SK-N-SH (cell line): ENCODE measurements around the gene PPCS. TPM values are rescaled to one million over a fixed set of nuclear protein-coding genes. Genes with fewer than 3 reads are reported as not detected.
A peak's percentile ranks its signal among the peaks of the same experiment; 100 is the strongest.

Source experiments
- ELF1 ChIP-seq: IDR thresholded peaks from 2 replicates; pipeline ENCODE4 v1.4.0; 2012
- EP300 ChIP-seq, 2 experiments: IDR thresholded peaks; 2 replicates each; pipeline versions ENCODE4 v1.4.0 to v1.6.1; 2012; ENCODE audit warnings: borderline replicate concordance in 1 of 2, low read depth in 1 of 2, low read length in 1 of 2
- FOSL2 ChIP-seq: IDR thresholded peaks from 2 replicates; pipeline ENCODE4 v1.4.0; 2012; ENCODE audit warnings: low read depth, mild to moderate bottlenecking, moderate library complexity, borderline replicate concordance
- FOXJ3 ChIP-seq: sonication (generic); formaldehyde crosslinking; IDR thresholded peaks from 2 replicates; pipeline ENCODE4 v1.5.1; 2020; ENCODE audit warnings: mild to moderate bottlenecking, missing genetic modification reagents
- FOXM1 ChIP-seq: IDR thresholded peaks from 2 replicates; pipeline ENCODE4 v1.4.0; 2012; ENCODE audit warnings: low read depth, mild to moderate bottlenecking
- GABPA ChIP-seq: IDR thresholded peaks from 2 replicates; pipeline ENCODE4 v1.4.0; 2012; ENCODE audit warnings: low read depth, mild to moderate bottlenecking
- GATA2 ChIP-seq: sonication (generic); formaldehyde crosslinking; IDR thresholded peaks from 2 replicates; pipeline ENCODE4 v1.5.0; 2020; ENCODE audit warnings: mild to moderate bottlenecking, missing genetic modification reagents
- IRF3 ChIP-seq: fragments of 150-350 bp; IDR thresholded peaks from 2 replicates; pipeline ENCODE4 v1.6.1; 2016; ENCODE audit warnings: mild to moderate bottlenecking, low read depth, low read length
- JUND ChIP-seq: IDR thresholded peaks from 2 replicates; pipeline ENCODE4 v1.4.0; 2012
- MAX ChIP-seq: IDR thresholded peaks from 2 replicates; pipeline ENCODE4 v1.4.0; 2012; ENCODE audit warnings: low read depth
- MEF2A ChIP-seq: IDR thresholded peaks from 2 replicates; pipeline ENCODE4 v1.4.0; 2012; ENCODE audit warnings: low read depth, borderline replicate concordance
- MXI1 ChIP-seq: IDR thresholded peaks from 2 replicates; pipeline ENCODE4 v1.6.1; 2012; ENCODE audit warnings: mild to moderate bottlenecking, low read depth, low read length, improper control_type of control experiment
- NFIC ChIP-seq: IDR thresholded peaks from 2 replicates; pipeline ENCODE4 v1.4.0; 2012; ENCODE audit warnings: borderline replicate concordance
- POLR2AphosphoS5 ChIP-seq: IDR thresholded peaks from 2 replicates; pipeline ENCODE4 v1.6.1; 2012; ENCODE audit warnings: low read depth, low read length
- RCOR1 ChIP-seq: fragments of 150-350 bp; IDR thresholded peaks from 2 replicates; pipeline ENCODE4 v1.6.1; 2017; ENCODE audit warnings: antibody characterized with exemption, low read length
- REST ChIP-seq: IDR thresholded peaks from 2 replicates; pipeline ENCODE4 v1.6.1; 2012; ENCODE audit warnings: mild to moderate bottlenecking, low read depth, low read length, moderate library complexity
- SIN3A ChIP-seq: IDR thresholded peaks from 2 replicates; pipeline ENCODE4 v1.6.1; 2012; ENCODE audit warnings: low read depth, mild to moderate bottlenecking, low read length, moderate library complexity, borderline replicate concordance
- SMC3 ChIP-seq: IDR thresholded peaks from 2 replicates; pipeline ENCODE4 v1.6.1; 2012; ENCODE audit warnings: low read depth, low read length, improper control_type of control experiment
- TAF1 ChIP-seq: IDR thresholded peaks from 2 replicates; pipeline ENCODE4 v1.6.1; 2012; ENCODE audit warnings: low read depth, mild to moderate bottlenecking, low read length, moderate library complexity, borderline replicate concordance
- TEAD4 ChIP-seq: IDR thresholded peaks from 2 replicates; pipeline ENCODE4 v1.4.0; 2012; ENCODE audit warnings: mild to moderate bottlenecking, borderline replicate concordance; ENCODE audit not compliant: insufficient read depth
- USF1 ChIP-seq: IDR thresholded peaks from 2 replicates; pipeline ENCODE4 v1.4.0; 2012; ENCODE audit warnings: low read depth, borderline replicate concordance
- YY1 ChIP-seq: IDR thresholded peaks from 2 replicates; pipeline ENCODE4 v1.4.0; 2012; ENCODE audit warnings: low read depth, mild to moderate bottlenecking
- ZBTB33 ChIP-seq: IDR thresholded peaks from 2 replicates; pipeline ENCODE4 v1.4.0; 2012; ENCODE audit warnings: low read depth, borderline replicate concordance
- polyA plus RNA-seq, 3 experiments: library from polyadenylated mRNA; depleted of rRNA; stranded (reverse); fragments of >200 nt; gene quantifications; 2 replicates each; pipeline ENCODE4 v1.2.3, GENCODE V29; 2012

Gene PPCS
- polyA plus RNA-seq, 1 of the 3 experiments (the other 2 are of a cell fraction) = 40.0 TPM

GRCh38 chr1:42462828-42463763 lies 6.8 kb downstream of the PPCS start, which contains the start of gene CCDC30 (continued):
- TF ChIP-seq REST (no peak), POLR2AphosphoS5 (peak; percentile 41; the same call in 1 of the 2 replicates), ELF1 (peak; percentile 21; the same call in 1 of the 2 replicates), TAF1 (0 out of 2 replicates have a peak, but pooled peaks have one; percentile 36), FOXJ3 (CRISPR knock-in tag) (no peak; the same call in 1 of the 2 replicates), GABPA (peak; percentile 54), GATA2 (CRISPR knock-in tag) (no peak), FOSL2 (no peak), MAX (no peak; the same call in 1 of the 2 replicates), MEF2A (no peak), SMC3 (no peak), EP300 (IDR thresholded peaks at IDR 0.05; ENCODE audit: borderline replicate concordance in 1 of 2, low read depth in 1 of 2, low read length in 1 of 2) (peak in 1 of 2 experiments; percentile 15; a peak in 1 of 4 replicates), FOXM1 (no peak), TEAD4 (no peak), JUND (no peak), NFIC (no peak), USF1 (no peak), YY1 (peak; percentile 32; the same call in 1 of the 2 replicates), ZBTB33 (no peak), MXI1 (peak; percentile 94), IRF3 (peak; percentile 37), RCOR1 (no peak), SIN3A (peak; percentile 78; the same call in 1 of the 2 replicates)
